ENCODE results near the gene SMARCA5. TPM values are rescaled to one million over a fixed set of nuclear protein-coding genes. Genes with fewer than 3 reads are reported as not detected.

Gene SMARCA5
- total RNA-seq, 2 experiments from 2014 or later = 63.4 to 82.2 TPM

DNA sequence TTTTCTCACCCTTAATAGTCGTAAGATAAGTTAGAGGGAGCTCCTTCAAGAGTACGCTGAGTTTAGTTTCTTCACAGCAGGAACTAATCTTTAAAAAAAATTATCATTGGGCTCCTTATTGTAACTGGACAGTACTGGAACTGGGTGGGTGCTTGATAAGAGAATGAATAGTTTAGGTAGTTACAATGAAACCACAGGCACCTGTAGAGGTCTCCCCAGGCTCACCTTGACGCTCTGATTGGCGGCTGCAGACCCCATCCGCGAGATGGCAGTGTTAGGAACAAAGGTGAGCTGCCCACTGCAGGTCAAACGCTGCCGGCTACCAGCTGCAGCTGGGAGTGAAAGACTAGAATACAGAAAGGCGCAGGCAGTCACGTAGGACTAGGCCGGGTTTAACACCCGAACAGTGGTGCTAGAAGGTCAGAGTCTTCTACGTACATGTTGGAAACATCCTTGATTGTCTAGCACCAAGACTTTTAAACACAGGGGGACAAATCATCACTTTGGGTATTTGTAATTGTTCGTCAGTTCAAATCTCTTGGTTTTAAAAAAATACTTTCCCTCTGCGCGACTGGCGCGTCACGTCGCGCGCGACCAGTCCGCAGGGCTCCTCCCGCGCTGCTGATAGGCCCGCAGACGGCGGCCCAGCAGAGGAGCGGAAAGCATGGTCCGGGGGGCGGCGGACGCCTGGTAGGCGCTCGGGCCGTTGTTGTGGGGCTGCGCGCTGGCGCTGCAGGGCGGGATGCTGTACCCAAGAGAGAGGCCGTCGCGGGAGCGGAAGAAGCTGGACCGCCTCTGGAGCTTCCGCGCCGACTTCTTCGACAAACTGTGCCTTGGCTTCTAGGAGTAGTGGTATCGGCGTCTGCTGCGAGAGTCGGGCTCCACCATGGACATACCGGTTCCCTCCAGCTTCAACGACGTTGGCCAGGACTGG is 45.6 kb downstream of the SMARCA5 start:
- ChIA-PET CTCF (ENCODE audit: unreplicated experiment) (no interaction called here), POLR2A (interaction anchor here (0.6 to 0.7 kb wide), 2 partner anchors 269 to 531 kb away, joined by 3 read pairs; no protein-coding TSS in a partner anchor)
- no peak overlapping the region for H2AFZ ChIP-seq (ENCODE audit: low read length)

GRCh38 chr4:143559757-143560147 is 46.2 kb downstream of the SMARCA5 start:
- Histone ChIP-seq H3K4me1 (ENCODE audit: insufficient read depth, low read length, poor library complexity, severe bottlenecking) (no peaks in the 10 kb centered on the region), H4K20me1 (ENCODE audit: insufficient read depth, low read length) (no peaks in the 10 kb centered on the region), H3K9me3 (ENCODE audit: low read length) (no peaks in the 10 kb centered on the region), H3K4me2 (ENCODE audit: low read length) (peak overlapping the region; percentile 25; the same call in 1 of the 2 replicates), H3K9me2 (ENCODE audit: insufficient read depth, low read length) (no peaks in the 10 kb centered on the region), H3K79me2 (ENCODE audit: insufficient read depth, low read depth, low read length) (no peaks in the 10 kb centered on the region), H2AFZ (ENCODE audit: low read length) (no peak overlapping the region), H3K4me3 (ENCODE audit: low read depth, low read length, poor library complexity, severe bottlenecking) (no peak overlapping the region), H3K27ac (ENCODE audit: low read depth, low read length, poor library complexity, severe bottlenecking) (no peak overlapping the region), H3K36me3 (ENCODE audit: insufficient read depth, low read length) (peaks cover 25% of the 10 kb centered on the region)
- no peak for DNase-seq (ENCODE audit: low spot score)
- no TSS peak for BruUV-seq (replicated peaks)
- intact Hi-C loops (cut with micrococcal nuclease; ENCODE audit: unreplicated experiment) = no loop called here
- TF ChIP-seq, protein P1, sequence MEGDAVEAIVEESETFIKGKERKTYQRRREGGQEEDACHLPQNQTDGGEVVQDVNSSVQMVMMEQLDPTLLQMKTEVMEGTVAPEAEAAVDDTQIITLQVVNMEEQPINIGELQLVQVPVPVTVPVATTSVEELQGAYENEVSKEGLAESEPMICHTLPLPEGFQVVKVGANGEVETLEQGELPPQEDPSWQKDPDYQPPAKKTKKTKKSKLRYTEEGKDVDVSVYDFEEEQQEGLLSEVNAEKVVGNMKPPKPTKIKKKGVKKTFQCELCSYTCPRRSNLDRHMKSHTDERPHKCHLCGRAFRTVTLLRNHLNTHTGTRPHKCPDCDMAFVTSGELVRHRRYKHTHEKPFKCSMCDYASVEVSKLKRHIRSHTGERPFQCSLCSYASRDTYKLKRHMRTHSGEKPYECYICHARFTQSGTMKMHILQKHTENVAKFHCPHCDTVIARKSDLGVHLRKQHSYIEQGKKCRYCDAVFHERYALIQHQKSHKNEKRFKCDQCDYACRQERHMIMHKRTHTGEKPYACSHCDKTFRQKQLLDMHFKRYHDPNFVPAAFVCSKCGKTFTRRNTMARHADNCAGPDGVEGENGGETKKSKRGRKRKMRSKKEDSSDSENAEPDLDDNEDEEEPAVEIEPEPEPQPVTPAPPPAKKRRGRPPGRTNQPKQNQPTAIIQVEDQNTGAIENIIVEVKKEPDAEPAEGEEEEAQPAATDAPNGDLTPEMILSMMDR (conservative IDR thresholded peaks at IDR 0.05; ENCODE audit: low read length) = no peak
- TF ChIP-seq EZH2phosphoT487 (IDR thresholded peaks at IDR 0.05; ENCODE audit: borderline replicate concordance, low read depth, low read length) = no peak
- ChIA-PET CTCF (ENCODE audit: unreplicated experiment) (no interaction called here), POLR2A (no interaction called here)

More for the DNA sequence above, 45.6 kb downstream of the SMARCA5 start:
- H3K4me3 ChIP-seq (ENCODE audit: low read depth, low read length, poor library complexity, severe bottlenecking) = no peak overlapping the region
- H3K79me2 ChIP-seq (ENCODE audit: insufficient read depth, low read depth, low read length) = no peaks in the 10 kb centered on the region
- peaks cover 32% of the 10 kb centered on the region for H3K36me3 ChIP-seq (ENCODE audit: insufficient read depth, low read length)
- no peaks in the 10 kb centered on the region for H3K9me2 ChIP-seq (ENCODE audit: insufficient read depth, low read length)
- peak; percentile 38 for DNase-seq (ENCODE audit: low spot score)
- BruUV-seq (replicated peaks) = no TSS peak
- H3K4me2 ChIP-seq (ENCODE audit: low read length) = peak overlapping the region; percentile 25; the same call in 1 of the 2 replicates
- intact Hi-C loops (cut with micrococcal nuclease; ENCODE audit: unreplicated experiment) = no loop called here
- no peaks in the 10 kb centered on the region for H3K9me3 ChIP-seq (ENCODE audit: low read length)
- TF ChIP-seq, protein P1 (conservative IDR thresholded peaks at IDR 0.05; ENCODE audit: low read length) = peak; percentile 68
- no peak for TF ChIP-seq EZH2phosphoT487 (IDR thresholded peaks at IDR 0.05; ENCODE audit: borderline replicate concordance, low read depth, low read length)
- H3K4me1 ChIP-seq (ENCODE audit: insufficient read depth, low read length, poor library complexity, severe bottlenecking) = no peaks in the 10 kb centered on the region
- no peaks in the 10 kb centered on the region for H4K20me1 ChIP-seq (ENCODE audit: insufficient read depth, low read length)
- no peak overlapping the region for H3K27ac ChIP-seq (ENCODE audit: low read depth, low read length, poor library complexity, severe bottlenecking)

- Histone ChIP-seq H3K36me3 (ENCODE audit: insufficient read depth, low read length) (no peaks in the 10 kb centered on the region), H3K9me3 (ENCODE audit: low read length) (no peaks in the 10 kb centered on the region), H4K20me1 (ENCODE audit: insufficient read depth, low read length) (no peaks in the 10 kb centered on the region), H3K27ac (ENCODE audit: low read depth, low read length, poor library complexity, severe bottlenecking) (no peak overlapping the region), H3K79me2 (ENCODE audit: insufficient read depth, low read depth, low read length) (no peaks in the 10 kb centered on the region), H2AFZ (ENCODE audit: low read length) (no peak overlapping the region), H3K4me3 (ENCODE audit: low read depth, low read length, poor library complexity, severe bottlenecking) (no peak overlapping the region), H3K4me1 (ENCODE audit: insufficient read depth, low read length, poor library complexity, severe bottlenecking) (no peaks in the 10 kb centered on the region), H3K9me2 (ENCODE audit: insufficient read depth, low read length) (no peaks in the 10 kb centered on the region), H3K4me2 (ENCODE audit: low read length) (no peak overlapping the region)
- POLR2A ChIA-PET = no interaction called here
- DNase-seq (ENCODE audit: low spot score) = no peak
- TF ChIP-seq, protein P1 (conservative IDR thresholded peaks at IDR 0.05; ENCODE audit: low read length) = no peak
- TF ChIP-seq EZH2phosphoT487 (IDR thresholded peaks at IDR 0.05; ENCODE audit: borderline replicate concordance, low read depth, low read length) = no peak
- no TSS peak for BruUV-seq (replicated peaks)
- intact Hi-C loops (cut with micrococcal nuclease; ENCODE audit: unreplicated experiment) = no loop called here
- CTCF ChIA-PET (ENCODE audit: unreplicated experiment) = no interaction called here
These were observed 51.0 kb downstream of the SMARCA5 start for GRCh38 chr4:143564472-143564871.

All from OCI-LY7 (cell line).